ENCODE measurements around the gene OSBPL7. TPM values are rescaled to one million over a fixed set of nuclear protein-coding genes. Genes with fewer than 3 reads are reported as not detected.
A peak's percentile ranks its signal among the peaks of the same experiment; 100 is the strongest.

The OSBPL7 gene
- total and polyA plus RNA-seq, 2 of the 8 experiments (the other 6 are each of a cell fraction or from before 2014, with no cell fraction given) = 7.2 to 8.9 TPM

GRCh38 chr17:47847341-47848197 lies 26.0 kb upstream of the OSBPL7 start (continued):
- TF ChIP-seq RAD21 (IDR thresholded peaks at IDR 0.05 in 1 of 2, conservative IDR thresholded peaks at IDR 0.05 in 1 of 2; ENCODE audit: low read depth in 2 of 2, low read length in 2 of 2) = peak; percentile 62 to 75
- TF ChIP-seq YY1 (IDR thresholded peaks at IDR 0.05; ENCODE audit: low read depth, low read length) = no peak
- no peak for TF ChIP-seq JUND (IDR thresholded peaks at IDR 0.05; ENCODE audit: low read length)
- TF ChIP-seq TEAD4 (IDR thresholded peaks at IDR 0.05; ENCODE audit: low read depth, low read length) = no peak
- no peak for TF ChIP-seq BRCA1 (IDR thresholded peaks at IDR 0.05; ENCODE audit: low read depth, low read length)
- peak; percentile 24; the same call in 1 of the 2 replicates for TF ChIP-seq RBBP5 (IDR thresholded peaks at IDR 0.05; ENCODE audit: borderline replicate concordance, low read depth, low read length)
- no peak for TF ChIP-seq RXRA (IDR thresholded peaks at IDR 0.05; ENCODE audit: insufficient read depth, low read depth, low read length)
- no peak for TF ChIP-seq FOSL1 (IDR thresholded peaks at IDR 0.05; ENCODE audit: insufficient read depth, low read depth, low read length)
- peak; percentile 95 for TF ChIP-seq MAX (IDR thresholded peaks at IDR 0.05)
- peak; percentile 26; the same call in 1 of the 2 replicates for TF ChIP-seq NRF1 (IDR thresholded peaks at IDR 0.05; ENCODE audit: low read depth, low read length)
- peak; percentile 88 for TF ChIP-seq KDM4A (IDR thresholded peaks at IDR 0.05; ENCODE audit: low read depth, low read length, severe bottlenecking)
- TF ChIP-seq GTF2F1 (IDR thresholded peaks at IDR 0.05; ENCODE audit: borderline replicate concordance, low read depth, low read length) = no peak
- TF ChIP-seq SIN3A (conservative IDR thresholded peaks at IDR 0.05 in 1 of 2, IDR thresholded peaks at IDR 0.05 in 1 of 2; ENCODE audit: low read depth in 1 of 2, low read length in 2 of 2) = no peak
- TF ChIP-seq POLR2A (IDR thresholded peaks at IDR 0.05; ENCODE audit: control extremely low read depth in 1 of 2, low read depth in 2 of 2, low read length in 2 of 2) = no peak
- no peak for TF ChIP-seq PHF8 (conservative IDR thresholded peaks at IDR 0.05; ENCODE audit: low read depth, low read length)
- TF ChIP-seq ATF3 (IDR thresholded peaks at IDR 0.05; ENCODE audit: insufficient read depth, low read depth, low read length) = no peak
- no peak for TF ChIP-seq SP2 (IDR thresholded peaks at IDR 0.05; ENCODE audit: low read length)
- TF ChIP-seq GABPA (IDR thresholded peaks at IDR 0.05; ENCODE audit: borderline replicate concordance, insufficient read depth, low read length) = no peak; the same call in 1 of the 2 replicates
- no peak; the same call in 1 of the 2 replicates for TF ChIP-seq SUZ12 (IDR thresholded peaks at IDR 0.05; ENCODE audit: low read length)
- TF ChIP-seq KDM1A (IDR thresholded peaks at IDR 0.05; ENCODE audit: borderline replicate concordance, low read length) = peak; percentile 68
- TF ChIP-seq TCF12 (IDR thresholded peaks at IDR 0.05; ENCODE audit: low read depth, low read length) = no peak
- TF ChIP-seq CHD1 (IDR thresholded peaks at IDR 0.05; ENCODE audit: low read depth, low read length) = no peak
- no peak for TF ChIP-seq RFX5 (IDR thresholded peaks at IDR 0.05; ENCODE audit: borderline replicate concordance, low read depth, low read length)
